Astrocyte (in vitro differentiated cells and primary cell): ENCODE measurements around the gene C12orf42. TPM values are rescaled to one million over a fixed set of nuclear protein-coding genes. Genes with fewer than 3 reads are reported as not detected.

Experiments
- DNase-seq: peaks from one replicate; pipeline ENCODE4 v3.0.0-alpha.2; 2010; ENCODE audit warnings: low read depth
- FAIRE-seq: peaks from 2 replicates; lab custom pipeline; 2011; peaks lifted over from hg19 to GRCh38; lab: Jason Lieb, UNC
- H2AFZ ChIP-seq: 2 replicates; pipeline ENCODE4 v1.6.0; 2012; ENCODE audit warnings: low read depth, low read length, inconsistent platforms
- H3K27ac ChIP-seq: 2 replicates; pipeline ENCODE4 v1.5.1; 2011; ENCODE audit warnings: low read depth, low read length, inconsistent platforms
- H3K27me3 ChIP-seq: 2 replicates; pipeline ENCODE4 v1.6.0; 2011; ENCODE audit warnings: low read length, inconsistent platforms; ENCODE audit not compliant: insufficient read depth
- H3K36me3 ChIP-seq: 2 replicates; pipeline ENCODE4 v1.5.1; 2011; ENCODE audit warnings: low read length, inconsistent platforms; ENCODE audit not compliant: insufficient read depth
- H3K4me1 ChIP-seq: 2 replicates; pipeline ENCODE4 v1.5.1; 2011; ENCODE audit warnings: low read length, inconsistent platforms; ENCODE audit not compliant: insufficient read depth
- H3K4me2 ChIP-seq: 2 replicates; pipeline ENCODE4 v1.6.0; 2012; ENCODE audit warnings: low read length, inconsistent platforms
- H3K4me3 ChIP-seq: 2 replicates; pipeline ENCODE4 v1.5.1; 2011; ENCODE audit warnings: low read depth, mild to moderate bottlenecking, low read length, inconsistent platforms; ENCODE audit not compliant: insufficient read depth
- H3K79me2 ChIP-seq: 2 replicates; pipeline ENCODE4 v1.6.0; 2012; ENCODE audit warnings: mild to moderate bottlenecking, low read length, inconsistent platforms; ENCODE audit not compliant: insufficient read depth
- H3K9ac ChIP-seq: 2 replicates; pipeline ENCODE4 v1.6.0; 2012; ENCODE audit warnings: mild to moderate bottlenecking, low read length, inconsistent platforms
- H3K9me3 ChIP-seq: 2 replicates; pipeline ENCODE4 v1.5.1; 2012; ENCODE audit warnings: low read depth, mild to moderate bottlenecking, low read length, inconsistent platforms; ENCODE audit not compliant: insufficient read depth
- H4K20me1 ChIP-seq: 2 replicates; pipeline ENCODE4 v1.6.0; 2012; ENCODE audit warnings: low read length, inconsistent platforms; ENCODE audit not compliant: insufficient read depth
- H3K27ac Mint-ChIP-seq: one replicate; pipeline ENCODE4 v1.8.0; 2021; ENCODE audit warnings: mild to moderate bottlenecking, mixed read lengths; ENCODE audit not compliant: unreplicated experiment
- H3K27me3 Mint-ChIP-seq: one replicate; pipeline ENCODE4 v1.8.0; 2021; ENCODE audit warnings: low read depth, mixed read lengths; ENCODE audit not compliant: unreplicated experiment
- H3K36me3 Mint-ChIP-seq: one replicate; pipeline ENCODE4 v1.8.0; 2021; ENCODE audit warnings: low read depth, mixed read lengths; ENCODE audit not compliant: unreplicated experiment
- H3K4me1 Mint-ChIP-seq: one replicate; pipeline ENCODE4 v1.8.0; 2021; ENCODE audit warnings: low read depth, mixed read lengths; ENCODE audit not compliant: unreplicated experiment
- H3K4me3 Mint-ChIP-seq: one replicate; pipeline ENCODE4 v1.8.0; 2021; ENCODE audit warnings: mild to moderate bottlenecking, moderate library complexity, mixed read lengths; ENCODE audit not compliant: unreplicated experiment
- H3K9me3 Mint-ChIP-seq: one replicate; pipeline ENCODE4 v1.8.0; 2021; ENCODE audit warnings: mild to moderate bottlenecking, mixed read lengths; ENCODE audit not compliant: unreplicated experiment
- CTCF ChIP-seq: IDR thresholded peaks from 2 replicates; pipeline ENCODE4 v1.5.1; 2011; ENCODE audit warnings: low read depth, mild to moderate bottlenecking, inconsistent platforms, low read length, moderate library complexity; ENCODE audit not compliant: insufficient read depth
- EZH2 ChIP-seq: IDR thresholded peaks from 2 replicates; pipeline ENCODE4 v1.6.1; 2012; ENCODE audit warnings: mild to moderate bottlenecking, low read length, inconsistent platforms; ENCODE audit not compliant: insufficient read depth
- total RNA-seq: library from RNA; stranded (reverse); gene quantifications from 2 replicates; pipeline ENCODE4 v1.2.1, GENCODE V29; 2021

C12orf42 gene
- total RNA-seq, 1 donor from 2014 or later, result not detected

- FAIRE-seq, result no peak
- H3K27ac Mint-ChIP-seq, result no peak overlapping the region
- no peaks in the 10 kb centered on the region for H3K9me3 ChIP-seq
- no peak overlapping the region for H3K4me3 ChIP-seq
- no peak overlapping the region for H3K4me3 Mint-ChIP-seq
- no peaks in the 10 kb centered on the region for H4K20me1 ChIP-seq
- no peak for DNase-seq
- H3K9me3 Mint-ChIP-seq, result no peaks in the 10 kb centered on the region
- H3K36me3 Mint-ChIP-seq, result no peaks in the 10 kb centered on the region
- no peak overlapping the region for H2AFZ ChIP-seq
- H3K4me1 ChIP-seq, result no peaks in the 10 kb centered on the region
- H3K9ac ChIP-seq, result no peak overlapping the region
- H3K36me3 ChIP-seq, result no peaks in the 10 kb centered on the region
- H3K79me2 ChIP-seq, result no peaks in the 10 kb centered on the region
- no peaks in the 10 kb centered on the region for H3K27me3 Mint-ChIP-seq
- no peak for TF ChIP-seq EZH2
- no peak overlapping the region for H3K4me2 ChIP-seq
- H3K4me1 Mint-ChIP-seq, result peaks cover 7% of the 10 kb centered on the region
- H3K27me3 ChIP-seq, result no peaks in the 10 kb centered on the region
- no peak overlapping the region for H3K27ac ChIP-seq
Measured at GRCh38 chr12:103513875-103514274, 18.1 kb upstream of the C12orf42 start.

- FAIRE-seq (no peak), DNase-seq (no peak)
- H3K27ac Mint-ChIP-seq, result peak overlapping the region; percentile 79
- Histone ChIP-seq H3K9me3 (no peaks in the 10 kb centered on the region), H4K20me1 (no peaks in the 10 kb centered on the region), H3K36me3 (no peaks in the 10 kb centered on the region), H2AFZ (no peak overlapping the region), H3K27me3 (no peaks in the 10 kb centered on the region), H3K9ac (no peak overlapping the region), H3K4me1 (no peaks in the 10 kb centered on the region), H3K79me2 (no peaks in the 10 kb centered on the region), H3K4me2 (no peak overlapping the region), H3K4me3 (no peak overlapping the region), H3K27ac (no peak overlapping the region)
- no peak overlapping the region for H3K4me3 Mint-ChIP-seq
- H3K4me1 Mint-ChIP-seq, result peaks cover 11% of the 10 kb centered on the region
- peaks cover 10% of the 10 kb centered on the region for H3K27me3 Mint-ChIP-seq
- no peak for TF ChIP-seq CTCF
- TF ChIP-seq EZH2, result no peak
- peaks cover 3% of the 10 kb centered on the region for H3K9me3 Mint-ChIP-seq
- no peaks in the 10 kb centered on the region for H3K36me3 Mint-ChIP-seq
Measured at GRCh38 chr12:103505371-103506236, 9.8 kb upstream of the C12orf42 start.

- Histone ChIP-seq H3K9me3 (no peaks in the 10 kb centered on the region), H3K4me2 (no peak overlapping the region), H3K9ac (no peak overlapping the region), H4K20me1 (no peaks in the 10 kb centered on the region), H3K4me1 (no peaks in the 10 kb centered on the region), H3K27ac (no peak overlapping the region), H3K4me3 (no peak overlapping the region), H2AFZ (no peak overlapping the region), H3K36me3 (no peaks in the 10 kb centered on the region), H3K79me2 (no peaks in the 10 kb centered on the region), H3K27me3 (no peaks in the 10 kb centered on the region)
- Mint-ChIP-seq H3K27me3 (peaks cover 10% of the 10 kb centered on the region), H3K4me1 (peaks cover 17% of the 10 kb centered on the region), H3K9me3 (peaks cover 3% of the 10 kb centered on the region), H3K4me3 (no peak overlapping the region), H3K27ac (peak overlapping the region; percentile 79), H3K36me3 (no peaks in the 10 kb centered on the region)
- no peak for FAIRE-seq
- TF ChIP-seq EZH2 (no peak), CTCF (no peak)
- no peak for DNase-seq
Measured at GRCh38 chr12:103504606-103505005, 8.8 kb upstream of the C12orf42 start.
